ENCODE results near the gene SMPX.
"Not testable (repeated sequence)": the region's sequence is repeated elsewhere in the genome, so short reads cannot be mapped to it uniquely, and the experiment has no call there.

Gene SMPX

DNA sequence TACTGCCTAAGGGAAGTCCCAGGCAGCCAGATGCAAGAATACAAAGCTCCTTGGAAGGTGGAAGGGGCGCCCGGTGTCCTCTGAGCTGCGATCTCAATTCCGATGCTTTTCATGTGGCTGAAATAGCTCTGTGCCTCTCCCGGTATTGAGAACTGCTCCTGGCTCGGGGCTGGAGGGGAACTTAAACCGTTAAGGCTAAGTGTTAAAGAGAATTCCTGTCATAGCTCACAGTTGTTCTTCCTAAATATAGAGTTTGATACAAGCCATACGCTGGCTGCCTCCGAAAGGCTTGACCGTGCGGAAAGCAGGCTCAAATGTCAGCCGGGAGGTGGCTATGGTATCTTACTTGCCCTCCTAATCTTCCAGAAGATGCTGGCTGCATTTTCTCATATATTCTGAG is at the start of gene SMPX:
SMPX (minus strand) TSS at position 157 of the 400 bp plus-strand sequence. CDS start 3,826 bp downstream, outside the sequence.
- no peak for DNase-seq

DNA sequence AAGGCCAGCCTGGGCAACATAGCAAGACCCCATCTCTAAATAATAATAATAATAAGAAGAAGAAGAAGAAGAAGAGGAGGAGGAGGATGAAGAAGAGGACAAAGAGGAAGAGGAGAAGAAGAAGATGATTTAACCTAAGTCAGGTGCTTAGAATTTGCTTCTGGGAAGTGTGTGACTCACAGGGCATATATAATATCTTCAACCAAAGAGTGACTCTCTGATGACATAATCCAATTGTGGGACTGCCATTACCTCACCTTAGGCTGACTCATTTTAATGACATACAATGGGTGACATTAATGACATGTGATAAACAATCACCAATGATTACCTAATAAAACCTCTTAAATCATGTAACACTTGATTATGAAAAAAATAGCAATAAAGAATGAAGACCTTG is 48.8 kb upstream of the SMPX start:
- DNase-seq: no peak

DNA sequence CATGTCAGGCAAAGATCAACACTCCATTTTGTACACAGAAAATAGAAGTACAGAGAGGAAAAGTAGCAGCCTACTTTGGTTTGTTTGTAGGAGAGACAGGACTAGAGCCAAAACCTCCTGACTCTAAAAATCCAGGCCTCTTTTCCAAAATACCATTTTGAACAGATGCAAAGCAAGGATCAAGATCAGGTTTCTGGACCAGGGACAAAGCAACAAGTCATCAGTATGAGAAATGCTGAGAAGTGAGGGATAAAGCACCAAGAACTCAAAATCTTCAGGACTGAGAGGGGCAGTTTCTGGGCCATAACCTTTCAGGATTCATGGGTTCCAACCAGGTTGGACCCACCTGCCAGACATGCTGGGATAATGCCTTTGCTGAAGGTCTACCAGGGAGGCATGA is 44.9 kb upstream of the SMPX start:
- no peak for DNase-seq

DNA sequence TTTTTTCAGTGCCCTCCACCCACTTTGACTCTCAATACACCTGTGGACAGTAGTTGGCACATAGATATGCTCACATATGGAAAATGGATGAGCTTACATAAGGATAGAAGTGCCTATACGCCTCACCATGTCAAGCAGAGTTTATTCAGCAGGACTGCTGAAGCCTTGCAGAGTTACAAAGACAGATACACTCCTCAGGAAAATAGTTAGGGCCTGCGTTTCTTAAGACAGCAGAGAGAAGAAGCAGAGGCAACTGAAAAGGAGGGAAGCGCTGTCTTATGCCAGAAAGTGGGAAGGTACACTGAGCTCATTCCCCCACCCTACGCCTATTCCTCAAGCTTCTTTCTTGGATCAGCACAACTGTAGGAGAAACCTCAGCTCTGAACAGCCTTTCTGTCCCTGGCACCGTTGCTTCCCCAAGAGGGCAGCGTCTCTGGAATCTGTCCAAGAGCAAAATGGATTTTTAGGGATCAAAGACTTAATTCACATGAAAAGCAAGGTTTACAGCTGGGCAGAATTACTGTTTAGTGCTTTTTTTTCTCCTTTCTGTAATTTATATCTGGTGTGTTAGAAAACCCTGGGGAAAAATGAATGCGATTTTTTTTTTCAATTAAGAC is 44.2 kb upstream of the SMPX start:
- DNase-seq: no peak

DNA sequence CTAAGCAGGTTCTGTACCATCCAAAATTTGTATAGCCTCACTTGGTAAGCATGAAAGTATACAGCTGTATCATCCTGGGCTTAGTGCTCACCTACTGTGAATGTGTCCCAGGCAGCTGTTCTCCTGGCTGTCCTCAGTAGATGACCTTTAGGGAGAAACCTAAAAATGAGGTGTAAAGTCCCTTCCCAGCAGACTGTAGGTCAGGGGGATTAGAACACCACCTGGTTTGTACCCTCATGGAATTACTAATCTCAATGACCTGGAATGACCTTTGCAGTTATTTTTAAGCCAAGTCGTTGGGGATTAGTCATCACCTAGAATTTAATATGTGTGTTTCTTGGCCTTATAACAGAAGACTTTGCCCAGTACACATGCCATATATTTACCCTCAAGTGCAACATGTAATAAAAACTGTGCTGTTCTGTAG is 42.4 kb upstream of the SMPX start:
- no peak for DNase-seq

DNA sequence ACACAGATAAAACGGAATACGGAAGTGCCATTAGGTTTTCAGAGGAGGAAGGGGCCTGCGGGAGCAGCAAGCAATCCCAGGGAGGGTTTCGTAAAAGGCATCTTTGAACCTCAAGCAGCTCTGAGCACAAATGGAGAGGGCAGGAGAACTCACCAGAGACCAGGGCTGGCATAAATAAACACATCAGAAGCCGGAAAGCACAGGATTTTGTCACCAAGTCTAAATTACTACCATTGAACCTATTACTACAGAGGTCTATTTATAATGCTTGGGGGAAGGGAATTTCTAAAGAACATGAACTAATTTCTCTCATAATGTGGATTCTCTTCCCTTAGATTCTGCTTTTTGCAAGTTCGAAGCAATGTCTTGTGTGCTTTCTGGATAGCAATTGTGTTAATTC is 41.9 kb upstream of the SMPX start:
- DNase-seq: no peak

DNA sequence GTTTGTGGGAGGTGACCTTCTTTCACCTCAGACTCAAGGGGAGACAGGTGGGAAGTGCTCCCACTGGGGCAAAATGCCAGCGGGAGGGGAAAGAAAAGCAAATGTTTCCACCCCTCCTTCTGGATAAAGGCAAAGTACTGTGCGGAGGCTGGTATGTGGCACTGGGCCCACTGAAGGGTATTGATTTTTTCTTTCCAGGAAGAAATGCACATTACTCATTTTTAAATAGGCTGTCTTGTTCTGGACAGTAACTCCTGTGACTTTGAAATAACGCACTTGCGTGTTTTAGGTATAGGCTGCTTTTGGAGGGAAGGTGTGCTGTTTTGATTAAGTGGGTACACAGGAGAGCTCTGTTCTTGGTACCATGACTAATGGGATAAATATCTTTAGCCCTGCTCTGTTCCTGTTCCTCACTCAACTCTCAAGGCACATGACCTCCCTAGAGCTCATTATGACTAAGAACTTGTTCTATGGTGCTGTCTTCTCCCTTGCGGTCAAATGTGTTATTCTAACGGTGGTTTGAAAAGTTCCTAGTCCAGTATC is 40.8 kb upstream of the SMPX start:
- DNase-seq: no peak

DNA sequence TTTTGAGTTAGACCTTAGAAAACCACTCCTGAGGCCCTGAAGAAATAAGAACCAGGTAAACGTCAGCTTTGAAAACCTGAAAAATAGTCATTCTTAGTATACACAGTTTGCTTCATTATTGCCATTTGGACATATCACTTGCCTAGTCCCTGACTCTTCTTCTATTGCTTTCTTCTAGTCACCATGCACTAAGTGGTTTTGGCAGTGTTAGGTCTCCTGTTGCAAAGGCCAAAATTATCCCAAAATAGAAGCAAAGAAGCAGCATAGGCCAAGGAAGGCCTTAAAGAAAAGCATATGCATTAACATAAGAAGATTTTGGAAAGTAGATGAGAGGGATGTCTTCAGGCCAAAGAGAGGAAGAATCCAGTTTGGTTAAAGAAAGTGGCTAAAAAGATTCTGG is 24.1 kb upstream of the SMPX start:
- no peak for DNase-seq

DNA sequence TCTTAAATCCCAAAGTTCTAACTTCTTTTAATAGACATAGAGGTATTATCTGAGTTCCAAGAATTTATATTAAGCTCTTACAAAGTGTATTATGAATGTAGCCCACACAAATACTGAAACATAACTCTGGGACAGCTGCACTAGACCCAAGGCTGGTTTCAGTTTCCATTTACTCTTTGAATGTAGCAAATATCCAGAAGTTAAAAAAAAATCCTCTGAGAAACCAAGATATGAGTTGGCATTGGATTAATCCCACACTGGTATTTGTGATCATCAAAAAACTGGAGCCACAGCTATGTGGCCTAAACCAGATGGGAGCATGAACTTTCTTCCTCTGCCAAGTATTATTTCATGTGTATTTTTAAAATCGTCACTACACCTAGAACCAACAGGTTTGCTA is 23.6 kb upstream of the SMPX start:
- DNase-seq: no peak

DNA sequence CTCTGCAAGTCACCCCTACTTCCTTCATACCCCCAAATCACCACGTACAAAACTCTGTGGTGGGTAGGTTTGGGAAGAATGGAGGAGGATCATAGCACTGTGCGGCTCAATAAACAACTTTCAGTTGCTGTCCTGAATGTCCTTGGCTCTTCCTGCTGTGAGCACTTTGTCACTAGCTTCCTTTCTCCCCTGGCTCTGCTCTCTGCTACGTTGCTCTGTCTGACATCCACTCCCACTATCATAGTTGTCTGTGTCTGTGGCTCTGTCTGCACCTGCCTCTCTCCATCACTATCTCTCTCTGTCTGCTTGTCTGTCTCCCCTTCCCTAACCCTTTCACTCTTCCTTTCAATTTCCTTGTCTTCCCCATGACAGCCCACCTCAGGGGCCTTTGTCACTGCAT is 21.2 kb upstream of the SMPX start:
- no peak for DNase-seq

DNA sequence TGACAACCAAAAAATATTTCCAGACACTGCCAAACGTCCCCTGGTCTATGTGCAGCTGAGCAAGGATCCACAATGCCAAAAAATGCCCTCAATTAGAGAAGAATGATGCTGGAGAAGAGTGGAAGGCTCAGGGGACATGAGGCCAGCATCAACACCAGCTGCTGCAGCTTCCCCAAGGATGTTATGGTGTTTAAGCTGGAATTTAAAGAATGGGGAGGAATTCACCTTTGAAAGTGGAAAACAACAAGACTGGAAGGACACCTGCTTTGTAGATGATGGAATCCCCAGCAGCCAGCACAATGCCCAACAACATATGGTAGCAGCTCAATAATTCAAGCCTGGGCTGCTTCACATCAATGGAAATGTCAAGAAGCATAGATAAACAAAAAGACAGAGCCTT is 20.3 kb upstream of the SMPX start:
- DNase-seq: no peak

DNA sequence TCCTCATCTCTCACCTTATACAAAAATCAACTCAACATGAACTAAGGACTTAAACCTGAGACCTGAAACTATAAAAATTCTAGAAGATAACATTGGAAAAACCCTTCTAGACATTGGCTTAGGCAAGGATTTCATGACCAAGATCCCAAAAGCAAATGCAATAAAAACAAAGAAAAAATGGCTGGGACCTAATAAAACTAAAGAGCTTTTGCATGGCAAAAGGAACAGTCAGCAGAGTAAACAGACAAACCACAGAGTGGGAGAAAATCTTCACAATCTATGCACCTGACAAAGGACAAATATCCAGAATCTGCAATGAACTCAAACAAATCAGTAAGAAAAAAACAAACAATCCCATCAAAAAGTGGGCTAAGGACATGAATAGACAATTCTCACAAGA is 17.2 kb upstream of the SMPX start:
- not testable (repeated sequence) for DNase-seq

DNA sequence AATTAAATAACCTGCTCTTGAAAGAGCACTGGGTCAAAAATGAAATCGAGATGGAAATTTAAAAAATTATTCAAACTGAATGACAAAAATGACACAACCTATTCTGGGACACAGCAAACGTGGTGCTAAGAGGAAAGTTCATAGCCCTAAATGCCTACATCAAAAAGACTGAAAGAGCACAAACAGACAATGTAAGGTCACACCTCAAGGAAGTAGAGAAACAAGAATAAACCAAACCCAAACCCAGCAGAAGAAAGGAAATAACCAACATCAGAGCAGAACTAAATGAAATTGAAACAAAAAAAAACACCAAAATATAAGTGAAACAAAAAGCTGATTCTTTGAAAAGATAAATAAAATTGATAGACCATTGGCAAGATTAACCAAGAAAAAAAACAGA is 15.1 kb upstream of the SMPX start:
- DNase-seq: not testable (repeated sequence)

DNA sequence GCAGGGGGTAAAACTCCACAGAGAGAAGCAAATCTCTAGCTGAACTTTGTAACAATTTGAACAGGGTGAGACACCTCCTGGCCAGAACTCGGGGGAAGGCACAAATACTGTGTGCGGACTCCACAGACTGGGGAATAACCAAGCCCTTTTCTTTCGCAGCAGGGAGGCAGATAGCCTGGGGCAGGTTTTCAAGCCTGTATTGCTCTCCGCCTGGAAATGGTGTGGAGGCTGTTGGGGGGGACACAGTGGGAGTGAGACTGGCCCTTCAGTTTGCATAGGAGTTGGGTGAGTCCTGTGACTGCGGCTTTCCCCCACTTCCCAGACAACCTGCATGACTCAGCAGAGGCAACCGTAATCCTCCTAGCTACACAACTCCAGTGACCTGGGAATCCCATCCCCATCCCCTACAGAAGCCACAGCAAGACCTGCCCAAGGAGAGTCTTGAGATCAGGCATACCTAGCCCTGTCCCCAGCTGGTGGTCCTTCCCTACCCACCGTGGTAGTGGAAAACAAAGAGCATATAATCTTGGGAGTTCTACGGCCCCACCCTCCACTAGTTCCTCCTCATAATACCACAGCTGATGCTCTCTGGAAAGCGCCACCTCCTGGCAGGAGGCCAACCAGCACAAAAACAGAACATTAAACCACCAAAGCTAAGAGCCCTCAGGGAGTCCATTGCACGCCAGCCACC is 12.9 kb upstream of the SMPX start:
- no peak for DNase-seq

DNA sequence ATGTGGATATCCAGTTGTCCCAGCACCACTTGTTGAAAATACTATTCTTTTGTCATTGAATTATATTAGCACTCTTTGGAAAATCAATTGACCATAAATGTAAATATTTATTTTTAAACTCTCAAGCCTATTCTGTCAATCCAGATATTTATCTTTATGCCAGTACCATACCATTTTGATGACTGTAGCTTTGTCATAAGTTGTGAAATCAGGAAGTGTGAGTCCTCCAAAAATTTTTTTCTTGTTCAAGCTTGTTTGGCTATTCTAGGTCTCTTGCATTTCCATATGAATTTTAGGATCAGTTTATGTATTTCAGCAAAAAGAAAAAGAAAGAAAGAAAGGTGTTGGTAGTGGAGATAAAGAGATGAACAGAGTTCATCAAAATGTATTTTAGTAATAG is 8.2 kb upstream of the SMPX start:
- no peak for DNase-seq

DNA sequence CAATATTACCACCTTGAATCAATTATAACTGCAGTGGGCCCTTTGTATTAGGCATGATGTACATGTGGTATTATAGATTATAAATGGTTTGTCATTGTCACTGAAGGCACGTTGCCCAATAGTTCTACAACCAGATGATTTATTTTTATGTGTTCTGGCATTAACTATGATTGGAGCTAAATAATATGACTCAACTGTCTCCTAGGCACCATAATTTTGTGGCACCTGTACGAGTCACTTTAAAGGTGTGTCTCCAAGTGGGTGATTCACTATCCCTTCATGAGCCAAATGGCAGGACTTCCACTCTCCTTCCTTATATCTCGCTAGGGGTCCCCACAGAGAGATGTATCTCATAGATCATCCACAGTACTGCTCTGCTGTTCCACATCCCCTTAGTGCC is 6.1 kb upstream of the SMPX start:
- DNase-seq: no peak

DNA sequence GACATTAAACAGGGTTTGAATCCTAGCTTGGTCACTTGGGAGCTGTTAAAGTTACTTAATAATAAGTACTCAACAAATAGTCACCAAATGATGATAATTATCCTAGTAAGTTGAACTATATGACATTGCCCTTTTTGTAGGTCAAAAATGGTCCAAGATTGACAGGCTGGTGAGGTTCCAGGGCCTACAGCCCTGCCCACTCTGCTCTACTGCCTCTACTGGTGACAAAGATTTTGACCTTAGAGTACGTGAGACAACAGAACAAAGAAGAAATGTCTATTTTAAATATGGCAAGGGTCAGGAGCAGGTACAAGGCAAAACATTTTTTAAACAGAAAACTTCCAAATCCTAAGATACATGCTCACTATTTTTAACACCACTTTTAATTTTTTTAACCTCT is 572 bp upstream of the SMPX start:
- DNase-seq: no peak

DNA sequence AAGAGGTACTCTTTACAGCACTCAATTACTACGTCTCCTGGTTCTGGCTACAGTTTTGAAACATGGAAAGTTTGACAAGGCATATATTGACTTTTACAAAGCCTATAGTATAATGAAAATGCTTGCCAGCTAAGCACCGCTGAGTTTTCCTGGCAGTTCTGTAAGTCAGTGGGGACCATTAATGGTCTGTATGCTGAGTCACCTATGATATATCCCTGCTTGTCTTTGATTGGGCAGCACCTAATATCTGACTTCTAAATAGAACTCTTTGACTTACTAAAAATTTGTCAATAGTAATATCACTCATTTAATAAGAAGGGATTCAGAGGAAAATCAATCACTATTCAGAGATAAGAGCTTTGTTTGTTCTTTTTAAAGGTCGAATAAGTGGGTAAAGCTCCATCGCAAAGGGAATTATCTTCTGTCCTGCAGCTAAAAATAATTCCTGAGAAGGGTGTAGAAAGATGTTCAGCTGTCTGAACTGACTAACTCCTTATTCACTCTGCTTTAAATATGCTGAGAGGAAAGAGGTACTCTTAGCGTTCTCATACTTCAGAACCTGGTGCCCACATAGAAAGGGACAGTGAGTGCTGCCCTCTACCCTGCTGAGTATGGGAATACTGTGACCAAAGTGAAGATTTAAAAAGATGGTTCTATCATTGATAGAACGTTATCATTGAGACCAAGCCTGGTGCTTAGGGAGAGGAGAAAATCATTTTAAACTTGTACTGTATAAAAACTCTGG is 959 bp downstream of the SMPX start:
- DNase-seq: no peak

DNA sequence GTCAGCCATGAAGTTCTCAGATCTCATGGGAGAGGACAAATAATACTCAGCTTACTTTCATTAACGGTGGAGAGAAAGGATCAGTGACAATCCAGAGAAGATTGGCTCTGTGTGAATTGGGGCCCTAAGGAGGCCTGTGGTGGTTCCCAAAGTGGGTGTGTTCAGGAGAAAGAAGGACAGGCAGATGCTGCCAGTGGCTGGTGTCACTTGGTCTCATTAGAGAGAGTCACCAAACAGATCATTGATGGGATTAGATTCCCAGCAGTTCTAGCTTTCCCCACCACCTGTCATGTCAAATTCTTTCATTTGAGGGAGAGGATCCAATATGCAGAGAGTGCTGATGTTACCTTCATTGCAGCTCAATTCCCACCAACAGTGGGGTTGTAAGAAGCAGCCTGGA is 8.0 kb downstream of the SMPX start:
- DNase-seq: no peak

DNA sequence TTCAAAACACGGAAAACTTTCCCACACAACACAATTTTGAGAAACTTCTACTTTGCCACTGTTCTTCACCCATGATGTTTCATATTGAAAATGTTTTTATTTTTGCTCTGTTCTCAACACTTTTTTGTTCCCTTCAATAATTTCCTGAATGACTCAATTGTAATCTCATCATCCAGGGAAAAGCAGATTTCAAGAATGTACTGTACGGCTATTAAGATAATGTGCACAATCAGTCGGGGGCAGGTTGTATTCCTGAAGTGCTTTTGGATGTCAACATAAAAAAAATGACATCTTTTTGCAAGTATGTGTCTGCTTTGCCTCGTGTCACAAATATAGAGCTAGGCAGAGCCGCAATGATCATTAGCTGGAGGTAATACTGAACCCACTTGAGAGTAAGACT is 9.7 kb downstream of the SMPX start:
- no peak for DNase-seq

DNA sequence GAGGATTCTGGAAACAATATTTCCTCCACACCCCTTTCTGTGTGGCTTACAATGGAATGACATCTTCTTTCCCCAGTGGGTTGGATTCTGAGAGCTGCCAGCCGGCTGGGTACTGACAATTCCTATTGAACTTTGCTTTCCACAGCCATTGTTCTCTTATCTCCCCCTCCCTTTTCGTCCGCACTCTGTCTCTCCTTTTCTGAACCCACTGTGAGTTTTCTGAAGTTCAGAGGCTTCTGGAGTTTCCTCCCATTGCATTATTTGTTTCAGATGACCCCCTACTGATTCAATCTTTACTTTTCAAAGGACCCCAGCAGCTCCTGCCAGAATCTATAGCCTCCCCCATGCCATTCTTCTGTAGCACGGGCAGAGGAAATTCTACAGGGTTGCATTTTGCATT is 10.4 kb downstream of the SMPX start:
- no peak for DNase-seq

DNA sequence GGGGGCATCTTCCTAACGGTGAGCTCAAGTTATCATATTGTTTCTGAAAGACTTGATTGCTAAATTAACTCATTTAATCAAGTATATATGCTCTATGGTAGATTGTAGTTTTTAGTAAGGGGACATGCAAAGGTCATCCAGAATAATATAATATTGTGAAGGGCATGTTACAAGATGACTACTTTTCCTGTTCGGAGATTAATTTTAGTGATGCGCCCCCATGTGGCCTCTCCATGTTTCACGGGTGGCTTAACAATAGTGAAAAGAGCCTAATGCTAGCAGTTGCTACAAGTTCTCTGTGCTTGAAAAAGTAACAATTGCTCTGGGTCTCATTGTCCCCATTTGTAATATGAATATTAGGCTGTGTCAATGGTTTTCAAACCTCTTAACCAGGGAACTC is 12.2 kb downstream of the SMPX start:
- DNase-seq: peak; percentile 1 to 5 (median 2)

DNA sequence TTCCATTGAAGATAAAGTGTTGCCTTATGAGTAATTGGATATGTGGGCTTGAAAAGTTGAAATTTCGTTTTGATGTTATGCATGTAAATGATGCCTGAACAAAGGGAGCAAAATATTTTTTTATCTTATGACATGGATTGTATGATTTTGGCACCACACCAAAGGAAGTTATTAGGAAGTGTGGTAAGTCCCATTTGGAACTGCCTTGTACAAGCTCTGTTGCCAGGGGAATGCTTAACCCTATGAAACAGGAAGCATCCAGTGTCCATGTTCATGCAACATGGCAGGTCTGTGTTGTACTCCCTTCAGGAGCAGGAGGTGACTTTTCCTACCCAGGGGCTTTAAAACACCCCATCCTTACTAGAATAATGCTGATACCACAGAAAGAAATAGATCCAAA is 13.2 kb downstream of the SMPX start:
- DNase-seq: no peak

DNA sequence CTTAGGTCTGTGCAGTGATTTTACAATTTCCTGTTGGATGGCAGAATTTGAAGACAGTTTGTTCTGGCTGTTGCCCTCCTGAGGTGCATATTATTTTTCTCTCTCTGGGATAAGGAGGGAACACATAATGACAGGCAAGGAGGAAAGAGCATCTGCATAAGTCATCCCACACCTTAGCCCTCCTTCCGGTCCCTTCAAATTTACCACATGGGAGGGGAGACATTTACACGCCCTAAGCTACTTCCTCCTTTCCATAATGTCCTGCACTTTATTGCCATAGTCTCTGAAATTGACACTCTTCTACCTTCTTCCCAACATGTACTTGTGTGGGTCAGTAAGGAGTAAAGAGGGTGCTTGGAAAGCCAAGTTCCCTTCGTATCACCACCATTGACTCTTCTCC is 13.9 kb downstream of the SMPX start:
- no peak for DNase-seq

Data from activated CD4-positive, CD25-positive, alpha-beta regulatory T cell (primary cell).